H9 (cell line): ENCODE data around the gene FBXL16. TPM values are rescaled to one million over a fixed set of nuclear protein-coding genes. Genes with fewer than 3 reads are reported as not detected.

Experiments
- DNase-seq: peaks from one replicate; pipeline ENCODE4 v3.0.0-alpha.2; 2017
- H2AFZ ChIP-seq: one replicate; pipeline ENCODE4 v1.6.1; 2013; ENCODE audit warnings: mild to moderate bottlenecking, low read length, control low read depth, moderate library complexity
- H2AK5ac ChIP-seq: 2 replicates; pipeline ENCODE4 v1.6.1; 2013; ENCODE audit warnings: low read length, control low read depth, mixed read lengths; ENCODE audit not compliant: insufficient read length
- H2BK120ac ChIP-seq: one replicate; pipeline ENCODE4 v1.6.1; 2013; ENCODE audit warnings: low read depth, mild to moderate bottlenecking, low read length, control low read depth, inconsistent platforms; ENCODE audit not compliant: poor library complexity, severe bottlenecking
- H2BK12ac ChIP-seq: 2 replicates; pipeline ENCODE4 v1.6.1; 2013; ENCODE audit warnings: low read length, control low read depth, mixed read lengths, low read depth; ENCODE audit not compliant: insufficient read length
- H2BK15ac ChIP-seq: 2 replicates; pipeline ENCODE4 v1.6.1; 2013; ENCODE audit warnings: low read depth, low read length, control low read depth
- H2BK20ac ChIP-seq: one replicate; pipeline ENCODE4 v1.6.1; 2013; ENCODE audit warnings: low read depth, mild to moderate bottlenecking, low read length, control low read depth, inconsistent platforms; ENCODE audit not compliant: poor library complexity, severe bottlenecking
- H2BK5ac ChIP-seq: 2 replicates; pipeline ENCODE4 v1.6.1; 2013; ENCODE audit warnings: low read length, control low read depth, mixed read lengths; ENCODE audit not compliant: insufficient read length
- H3K14ac ChIP-seq: 2 replicates; pipeline ENCODE4 v1.6.1; 2013; ENCODE audit warnings: low read length, control low read depth; ENCODE audit not compliant: insufficient read depth
- H3K18ac ChIP-seq: 2 replicates; pipeline ENCODE4 v1.6.1; 2013; ENCODE audit warnings: low read depth, mild to moderate bottlenecking, mixed read lengths, low read length, control low read depth; ENCODE audit not compliant: insufficient read length
- H3K23ac ChIP-seq: 2 replicates; pipeline ENCODE4 v1.6.1; 2013; ENCODE audit warnings: low read length, control low read depth, mixed read lengths, low read depth; ENCODE audit not compliant: insufficient read length
- H3K23me2 ChIP-seq: 2 replicates; pipeline ENCODE4 v1.6.1; 2013; ENCODE audit warnings: low read depth, mild to moderate bottlenecking, mixed read lengths, low read length, control low read depth; ENCODE audit not compliant: insufficient read length, poor library complexity, severe bottlenecking
- H3K27ac ChIP-seq: 2 replicates; pipeline ENCODE4 v1.5.1; 2013; ENCODE audit warnings: low read length, control low read depth, mixed read lengths, low read depth; ENCODE audit not compliant: insufficient read length
- H3K27me3 ChIP-seq: 2 replicates; pipeline ENCODE4 v1.6.1; 2013; ENCODE audit warnings: low read length, control low read depth, inconsistent platforms; ENCODE audit not compliant: insufficient read depth
- H3K4ac ChIP-seq: 2 replicates; pipeline ENCODE4 v1.6.1; 2013; ENCODE audit warnings: low read depth, mild to moderate bottlenecking, control low read depth, inconsistent platforms, low read length, moderate library complexity
- H3K4me1 ChIP-seq: 2 replicates; pipeline ENCODE4 v1.6.1; 2013; ENCODE audit warnings: low read length, control low read depth, inconsistent platforms; ENCODE audit not compliant: insufficient read depth
- H3K4me2 ChIP-seq: 2 replicates; pipeline ENCODE4 v1.6.1; 2013; ENCODE audit warnings: low read length, control low read depth, mixed read lengths; ENCODE audit not compliant: insufficient read length, insufficient read depth
- H3K56ac ChIP-seq: 2 replicates; pipeline ENCODE4 v1.6.1; 2013; ENCODE audit warnings: low read depth, mild to moderate bottlenecking, mixed read lengths, low read length, control low read depth; ENCODE audit not compliant: insufficient read length
- H3K79me1 ChIP-seq: 2 replicates; pipeline ENCODE4 v1.6.1; 2013; ENCODE audit warnings: low read depth, mild to moderate bottlenecking, moderate library complexity, low read length, control low read depth, inconsistent platforms; ENCODE audit not compliant: insufficient read depth, poor library complexity, severe bottlenecking
- H3K79me2 ChIP-seq: 2 replicates; pipeline ENCODE4 v1.6.1; 2013; ENCODE audit warnings: low read length, control low read depth, inconsistent platforms; ENCODE audit not compliant: insufficient read depth
- H3K9ac ChIP-seq: 2 replicates; pipeline ENCODE4 v1.6.1; 2013; ENCODE audit warnings: low read length, control low read depth, mixed read lengths; ENCODE audit not compliant: insufficient read length; ENCODE audit errors: extremely low read depth
- H3K9me3 ChIP-seq: one replicate; pipeline ENCODE4 v1.6.1; 2013; ENCODE audit warnings: low read depth, low read length, inconsistent platforms; ENCODE audit not compliant: control insufficient read depth
- H3T11ph ChIP-seq: one replicate; pipeline ENCODE4 v1.6.1; 2013; ENCODE audit warnings: mild to moderate bottlenecking, low read length, control low read depth, inconsistent platforms
- H4K20me1 ChIP-seq: one replicate; pipeline ENCODE4 v1.6.1; 2013; ENCODE audit not compliant: control insufficient read depth, insufficient read length, insufficient read depth
- H4K5ac ChIP-seq: 2 replicates; pipeline ENCODE4 v1.6.1; 2013; ENCODE audit warnings: low read depth, mild to moderate bottlenecking, mixed read lengths, low read length, control low read depth; ENCODE audit not compliant: insufficient read length
- H4K8ac ChIP-seq: replicated peaks from 2 replicates; pipeline ENCODE4 v1.6.1; 2013; ENCODE audit warnings: low read length, control low read depth, mixed read lengths, low read depth; ENCODE audit not compliant: insufficient read length
- H4K91ac ChIP-seq: 2 replicates; pipeline ENCODE4 v1.6.1; 2013; ENCODE audit warnings: low read depth, mild to moderate bottlenecking, moderate library complexity, mixed read lengths, low read length, control low read depth; ENCODE audit not compliant: insufficient read length
- H3K27ac Mint-ChIP-seq, 3 experiments: 2 replicates in 2 of 3; 3 replicates in 1 of 3; pipeline ENCODE4 v1.8.0; 2020 to 2021; ENCODE audit warnings: mixed read lengths in 3 of 3, mild to moderate bottlenecking in 1 of 3, moderate library complexity in 1 of 3
- H3K27me3 Mint-ChIP-seq: 2 replicates; pipeline ENCODE4 v1.8.0; 2021; ENCODE audit warnings: low read depth, mild to moderate bottlenecking, moderate library complexity, mixed read lengths
- H3K36me3 Mint-ChIP-seq, 3 experiments: 2 replicates in 2 of 3; 3 replicates in 1 of 3; pipeline ENCODE4 v1.8.0; 2020 to 2021; ENCODE audit warnings: low read depth in 3 of 3, mixed read lengths in 3 of 3; ENCODE audit not compliant: insufficient read depth in 1 of 3
- H3K4me1 Mint-ChIP-seq, 2 experiments: 2 replicates each; pipeline ENCODE4 v1.8.0; 2020; ENCODE audit warnings: mixed read lengths in 2 of 2
- H3K4me3 Mint-ChIP-seq, 2 experiments: 2 replicates in 1 of 2; 3 replicates in 1 of 2; pipeline ENCODE4 v1.8.0; 2020 to 2021; ENCODE audit warnings: mild to moderate bottlenecking in 2 of 2, mixed read lengths in 2 of 2, moderate library complexity in 1 of 2
- H3K9me3 Mint-ChIP-seq, 2 experiments: 2 replicates in 1 of 2; 3 replicates in 1 of 2; pipeline ENCODE4 v1.8.0; 2020; ENCODE audit warnings: mild to moderate bottlenecking in 2 of 2, mixed read lengths in 2 of 2, moderate library complexity in 1 of 2
- WGBS: extraction: QIAGEN DNeasy Blood & Tissue Kit; methylation state at CpG from one replicate; pipeline ENCODE4 v1.1.7; 2013; ENCODE audit warnings: missing lambda C conversion rate, low lambda C conversion rate, mixed read lengths; ENCODE audit not compliant: insufficient read length; ENCODE audit errors: extremely low coverage; 5-methylcytosine and 5-hydroxymethylcytosine counted together
- total RNA-seq: library from RNA; stranded (reverse); gene quantifications from 2 replicates; pipeline ENCODE4 v1.2.1, GENCODE V29; 2021
- TF ChIP-seq, protein P1 (sequence below): fragments of 200-600 bp; sonication (generic); conservative IDR thresholded peaks from 3 replicates; pipeline ENCODE4 v1.8.0; 2021; ENCODE audit warnings: antibody characterized with exemption, mild to moderate bottlenecking

FBXL16 gene
- total RNA-seq, 1 experiment from 2014 or later = 9.6 TPM

DNA sequence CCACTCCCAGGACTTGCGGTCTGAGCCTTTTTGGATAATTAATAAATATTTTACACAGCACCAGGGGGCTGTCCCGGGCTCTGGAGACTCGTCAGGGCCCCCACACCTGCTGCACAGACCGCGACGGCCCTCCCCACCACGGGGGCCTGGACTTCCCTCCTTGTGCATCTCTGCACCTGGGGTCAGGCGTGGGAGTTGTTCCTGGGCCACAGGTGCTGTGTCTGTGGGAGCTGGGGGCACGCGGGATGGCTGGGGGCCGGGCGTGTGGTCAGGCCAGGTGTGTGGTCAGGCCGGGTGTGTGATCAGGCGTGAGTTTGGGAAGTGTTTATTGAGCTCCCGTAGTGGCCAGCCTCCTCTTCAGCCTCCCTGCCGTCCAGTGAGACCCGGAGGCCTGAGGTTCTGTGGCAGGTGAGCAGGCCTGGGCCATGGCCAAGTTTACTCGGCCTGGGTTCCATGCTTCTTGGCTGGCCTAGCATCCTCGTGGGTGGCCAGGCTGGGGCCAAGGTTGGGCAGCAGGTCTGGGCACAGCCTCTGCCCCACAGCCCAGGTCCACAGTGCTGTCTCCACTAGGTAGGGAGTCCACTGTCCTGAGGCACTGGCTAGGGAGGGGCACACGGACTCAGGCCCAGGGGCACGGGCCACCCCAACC lies 27.3 kb downstream of the FBXL16 start:
- H3K4me3 Mint-ChIP-seq = no peak overlapping the region
- WGBS = no CpG with 5 or more reads among the region's 21 CpGs
- H3K79me2 ChIP-seq = peaks cover 2% of the 10 kb centered on the region; the same call in 1 of the 2 replicates
- H3K27me3 Mint-ChIP-seq = peaks cover 3% of the 10 kb centered on the region; the same call in 1 of the 2 replicates
- no peak for DNase-seq
- no peak overlapping the region for H2BK12ac ChIP-seq
- no peak overlapping the region for H4K8ac ChIP-seq
- no peak overlapping the region for H3K27ac ChIP-seq
- H3K9me3 ChIP-seq = no peaks in the 10 kb centered on the region
- no peaks in the 10 kb centered on the region for H3K79me1 ChIP-seq
- H3K27ac Mint-ChIP-seq = no peak overlapping the region
- no peaks in the 10 kb centered on the region for H4K20me1 ChIP-seq
- no peaks in the 10 kb centered on the region for H3K9me3 Mint-ChIP-seq
- H4K5ac ChIP-seq = no peak overlapping the region
- no peaks in the 10 kb centered on the region for H3K27me3 ChIP-seq
- H3K23me2 ChIP-seq = peaks cover 15% of the 10 kb centered on the region
- no peak overlapping the region for H3T11ph ChIP-seq
- H3K4me1 ChIP-seq = no peaks in the 10 kb centered on the region
- H2BK20ac ChIP-seq = no peak overlapping the region
- H2AFZ ChIP-seq = no peak overlapping the region
- H3K23ac ChIP-seq = no peak overlapping the region
- H2AK5ac ChIP-seq = no peak overlapping the region
- TF ChIP-seq, protein P1, sequence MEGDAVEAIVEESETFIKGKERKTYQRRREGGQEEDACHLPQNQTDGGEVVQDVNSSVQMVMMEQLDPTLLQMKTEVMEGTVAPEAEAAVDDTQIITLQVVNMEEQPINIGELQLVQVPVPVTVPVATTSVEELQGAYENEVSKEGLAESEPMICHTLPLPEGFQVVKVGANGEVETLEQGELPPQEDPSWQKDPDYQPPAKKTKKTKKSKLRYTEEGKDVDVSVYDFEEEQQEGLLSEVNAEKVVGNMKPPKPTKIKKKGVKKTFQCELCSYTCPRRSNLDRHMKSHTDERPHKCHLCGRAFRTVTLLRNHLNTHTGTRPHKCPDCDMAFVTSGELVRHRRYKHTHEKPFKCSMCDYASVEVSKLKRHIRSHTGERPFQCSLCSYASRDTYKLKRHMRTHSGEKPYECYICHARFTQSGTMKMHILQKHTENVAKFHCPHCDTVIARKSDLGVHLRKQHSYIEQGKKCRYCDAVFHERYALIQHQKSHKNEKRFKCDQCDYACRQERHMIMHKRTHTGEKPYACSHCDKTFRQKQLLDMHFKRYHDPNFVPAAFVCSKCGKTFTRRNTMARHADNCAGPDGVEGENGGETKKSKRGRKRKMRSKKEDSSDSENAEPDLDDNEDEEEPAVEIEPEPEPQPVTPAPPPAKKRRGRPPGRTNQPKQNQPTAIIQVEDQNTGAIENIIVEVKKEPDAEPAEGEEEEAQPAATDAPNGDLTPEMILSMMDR = no peak
- H2BK120ac ChIP-seq = no peak overlapping the region
- H4K91ac ChIP-seq = no peak overlapping the region
- no peak overlapping the region for H3K9ac ChIP-seq
- no peak overlapping the region for H3K56ac ChIP-seq
- no peak overlapping the region for H2BK15ac ChIP-seq
- peaks cover 14 to 27% (median 21%) of the 10 kb centered on the region in 3 experiments; a peak in 6 of 7 replicates for H3K36me3 Mint-ChIP-seq
- no peak overlapping the region; the same call in 1 of the 2 replicates for H3K14ac ChIP-seq
- H2BK5ac ChIP-seq = no peak overlapping the region
- peaks cover 23 to 41% of the 10 kb centered on the region in 2 experiments for H3K4me1 Mint-ChIP-seq
- H3K4ac ChIP-seq = no peak overlapping the region
- no peak overlapping the region for H3K18ac ChIP-seq
- H3K4me2 ChIP-seq = no peak overlapping the region
